Adrenal gland (tissue), 5 donors: ENCODE results near the gene FNDC3B.

Source experiments
- CTCF ChIP-seq, 6 experiments: fragments of 450-650 bp in 4 of 6; fragments of 200-600 bp in 2 of 6; sonication (generic) in 1 of 6; IDR thresholded peaks; 1 replicate in 5 of 6; 2 replicates in 1 of 6; pipeline versions ENCODE4 v1.5.1 to v1.8.0; 2016 to 2021; ENCODE audit warnings: antibody characterized with exemption in 6 of 6, mild to moderate bottlenecking in 2 of 6, moderate library complexity in 1 of 6
- POLR2A ChIP-seq, 2 donors: fragments of 450-650 bp; IDR thresholded peaks; one replicate each; pipeline ENCODE4 v1.6.1; 2017; ENCODE audit warnings: antibody characterized with exemption in 2 of 2, mild to moderate bottlenecking in 2 of 2, moderate library complexity in 1 of 2
- donor health status: DM: no; HTN: no; CAD: no.

GRCh38 chr3:172289583-172289982, 250.2 kb downstream of the FNDC3B start:
- TF ChIP-seq POLR2A (IDR thresholded peaks at IDR 0.05) (no peak), CTCF (IDR thresholded peaks at IDR 0.05) (peak in 5 of 6 experiments; percentile 21 to 48 (median 37))
